ENCODE data around the gene GPR34. TPM values are rescaled to one million over a fixed set of nuclear protein-coding genes. Genes with fewer than 3 reads are reported as not detected.

GPR34 gene, protein sequence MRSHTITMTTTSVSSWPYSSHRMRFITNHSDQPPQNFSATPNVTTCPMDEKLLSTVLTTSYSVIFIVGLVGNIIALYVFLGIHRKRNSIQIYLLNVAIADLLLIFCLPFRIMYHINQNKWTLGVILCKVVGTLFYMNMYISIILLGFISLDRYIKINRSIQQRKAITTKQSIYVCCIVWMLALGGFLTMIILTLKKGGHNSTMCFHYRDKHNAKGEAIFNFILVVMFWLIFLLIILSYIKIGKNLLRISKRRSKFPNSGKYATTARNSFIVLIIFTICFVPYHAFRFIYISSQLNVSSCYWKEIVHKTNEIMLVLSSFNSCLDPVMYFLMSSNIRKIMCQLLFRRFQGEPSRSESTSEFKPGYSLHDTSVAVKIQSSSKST
- not detected in 2 replicates for total RNA-seq

DNA sequence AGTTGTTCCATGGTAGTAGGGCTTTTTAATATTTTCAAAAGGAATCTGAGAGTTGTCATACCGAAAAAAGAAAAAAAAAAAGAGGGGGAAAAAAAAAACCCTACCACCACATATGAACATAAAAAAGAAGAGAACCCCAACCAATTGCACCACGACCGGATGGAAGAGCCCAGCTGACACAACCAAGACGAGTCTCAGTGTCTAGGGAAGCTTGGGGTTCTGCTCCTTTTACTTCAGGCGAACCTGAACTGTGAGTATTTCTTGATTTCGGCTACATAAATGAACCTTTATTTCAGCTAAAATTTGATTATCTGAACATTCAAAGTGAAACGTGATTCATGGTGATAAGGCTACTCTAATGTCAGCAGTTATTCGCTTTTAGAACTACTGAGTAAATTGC lies at the start of gene GPR34:
TSS of gene GPR34 (plus strand) at position 139 of the 400 bp plus-strand sequence. CDS start 6,661 bp downstream, outside the sequence.

DNA sequence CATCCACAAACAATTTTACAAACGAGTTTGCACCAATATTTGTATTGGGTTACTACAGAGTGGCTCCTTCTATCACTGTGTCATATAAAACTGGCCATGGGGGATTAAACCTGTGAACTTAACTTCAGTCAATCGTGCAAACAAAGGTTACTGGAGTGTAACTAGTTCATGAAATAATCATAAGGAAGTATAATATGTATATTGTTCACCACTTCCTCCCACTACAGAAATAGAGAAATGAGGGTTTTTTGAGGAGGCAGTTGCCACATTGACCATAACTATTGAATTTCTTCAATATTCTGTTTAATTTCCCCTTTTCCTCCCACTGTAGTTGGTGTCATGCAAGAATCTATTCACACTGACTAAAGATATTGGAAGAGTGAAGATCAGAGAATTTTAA lies 35.1 kb downstream of the GPR34 start, which contains the start of gene GPR82:
TSS of gene GPR82 (plus strand) at position 356 of the 400 bp plus-strand sequence. CDS start 2,846 bp downstream, outside the sequence.

Other genes with a start within 250 kb of the GPR34 start
- not detected in 2 replicates for gene NYX, start 241.6 kb upstream of the GPR34 start, total RNA-seq
- not detected in 2 replicates for gene GPR82, start 35.2 kb downstream of the GPR34 start, total RNA-seq
- 29.6 and 30.5 TPM in 2 replicates for gene CASK, start 234.6 kb downstream of the GPR34 start, total RNA-seq

Data from hair follicular keratinocyte (primary cell).